HEK293T (cell line): ENCODE measurements around the gene EXOSC7.

Source experiments
- BHLHE40 ChIP-seq: fragments of 450-650 bp; IDR thresholded peaks from 2 replicates; pipeline ENCODE4 v1.6.1; 2016; ENCODE audit warnings: mild to moderate bottlenecking, moderate library complexity, borderline replicate concordance
- ELF4 ChIP-seq: fragments of 450-650 bp; IDR thresholded peaks from 2 replicates; pipeline ENCODE4 v1.6.1; 2017; ENCODE audit warnings: antibody characterized with exemption
- FOXA1 ChIP-seq: fragments of 450-650 bp; IDR thresholded peaks from 2 replicates; pipeline ENCODE4 v1.6.1; 2016; ENCODE audit warnings: mild to moderate bottlenecking
- FOXK2 ChIP-seq: fragments of 450-650 bp; IDR thresholded peaks from 2 replicates; pipeline ENCODE4 v1.6.1; 2016; ENCODE audit warnings: mild to moderate bottlenecking
- FOXM1 ChIP-seq: fragments of 450-650 bp; IDR thresholded peaks from 2 replicates; pipeline ENCODE4 v1.6.1; 2017; ENCODE audit warnings: mild to moderate bottlenecking, borderline replicate concordance
- HDGF ChIP-seq: fragments of 450-650 bp; IDR thresholded peaks from 2 replicates; pipeline ENCODE4 v1.6.1; 2017; ENCODE audit warnings: antibody characterized with exemption, borderline replicate concordance
- L3MBTL2 ChIP-seq: fragments of 450-650 bp; conservative IDR thresholded peaks from 2 replicates; pipeline ENCODE4 v1.6.1; 2016; ENCODE audit warnings: mild to moderate bottlenecking
- NFRKB ChIP-seq: fragments of 450-650 bp; IDR thresholded peaks from 2 replicates; pipeline ENCODE4 v1.6.1; 2016; ENCODE audit warnings: mild to moderate bottlenecking, moderate library complexity
- SP1 ChIP-seq: fragments of 450-650 bp; IDR thresholded peaks from 2 replicates; pipeline ENCODE4 v1.6.1; 2017
- SUZ12 ChIP-seq: fragments of 450-650 bp; IDR thresholded peaks from 2 replicates; pipeline ENCODE4 v1.6.1; 2016; ENCODE audit warnings: mild to moderate bottlenecking
- TARDBP ChIP-seq: fragments of 450-650 bp; IDR thresholded peaks from 2 replicates; pipeline ENCODE4 v1.6.1; 2016
- ZNF384 ChIP-seq: fragments of 450-650 bp; IDR thresholded peaks from 2 replicates; pipeline ENCODE4 v1.6.1; 2016

DNA sequence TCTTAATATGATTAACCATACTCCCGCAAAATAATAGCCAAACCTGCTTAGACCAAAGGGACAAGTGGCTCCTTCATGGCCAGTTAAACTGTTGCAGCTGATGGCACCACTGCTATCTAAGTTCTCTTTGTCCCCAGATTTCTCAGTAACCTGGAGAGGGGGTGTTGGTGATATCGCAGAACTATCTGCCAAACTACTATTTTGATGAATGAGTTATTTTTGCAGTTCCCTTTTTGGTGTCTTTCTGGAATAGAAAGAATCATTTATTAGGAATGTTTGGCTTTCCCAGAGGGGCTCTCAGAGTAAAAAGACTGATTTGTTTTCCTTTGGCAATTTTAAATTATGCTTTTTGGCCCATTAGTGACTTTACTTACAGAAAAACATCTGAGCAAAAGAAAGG lies 83.1 kb downstream of the EXOSC7 start:
- TF ChIP-seq ELF4: no peak
- TF ChIP-seq FOXA1: no peak
- no peak for TF ChIP-seq ZNF384
- TF ChIP-seq SP1: no peak
- TF ChIP-seq SUZ12: no peak
- no peak for TF ChIP-seq L3MBTL2
- no peak for TF ChIP-seq FOXM1
- TF ChIP-seq HDGF: no peak
- TF ChIP-seq BHLHE40: no peak
- TF ChIP-seq TARDBP: no peak
- no peak for TF ChIP-seq NFRKB
- no peak for TF ChIP-seq FOXK2
